ENCODE results near the gene NRXN2.

NRXN2 gene

GRCh38 chr11:64696045-64696444 is 27.0 kb downstream of the NRXN2 start:
- Histone ChIP-seq H3K79me2 (ENCODE audit: insufficient read depth, low read depth) (no peaks in the 10 kb centered on the region), H3K4me1 (ENCODE audit: low read depth, poor library complexity, severe bottlenecking) (no peaks in the 10 kb centered on the region), H3K4me3 (IDR thresholded peaks at IDR 0.05; ENCODE audit: insufficient read depth, low read depth, low read length) (no peak overlapping the region), H3K4me2 (no peak overlapping the region), H3K36me3 (ENCODE audit: insufficient read depth) (no peaks in the 10 kb centered on the region), H3K27ac (no peak overlapping the region), H3K9ac (no peak overlapping the region), H4K20me1 (ENCODE audit: insufficient read depth) (no peaks in the 10 kb centered on the region), H2AFZ (ENCODE audit: low read depth) (no peak overlapping the region), H3K27me3 (ENCODE audit: insufficient read depth, low read depth) (peaks cover 86% of the 10 kb centered on the region)
- no peak for TF ChIP-seq CTCF (conservative IDR thresholded peaks at IDR 0.05; ENCODE audit: low read depth, low read length)

- TF ChIP-seq CTCF (conservative IDR thresholded peaks at IDR 0.05; ENCODE audit: low read depth, low read length): no peak
Measured at GRCh38 chr11:64695548-64695947, 27.4 kb downstream of the NRXN2 start.

GRCh38 chr11:64694821-64695365 is 28.1 kb downstream of the NRXN2 start:
- no peaks in the 10 kb centered on the region for H4K20me1 ChIP-seq (ENCODE audit: insufficient read depth)
- no peak overlapping the region for H3K4me3 ChIP-seq (IDR thresholded peaks at IDR 0.05; ENCODE audit: insufficient read depth, low read depth, low read length)
- H2AFZ ChIP-seq (ENCODE audit: low read depth): no peak overlapping the region
- H3K4me1 ChIP-seq (ENCODE audit: low read depth, poor library complexity, severe bottlenecking): no peaks in the 10 kb centered on the region
- peaks cover 84% of the 10 kb centered on the region for H3K27me3 ChIP-seq (ENCODE audit: insufficient read depth, low read depth)
- TF ChIP-seq CTCF (conservative IDR thresholded peaks at IDR 0.05; ENCODE audit: low read depth, low read length): no peak
- H3K27ac ChIP-seq: no peak overlapping the region
- H3K4me2 ChIP-seq: no peak overlapping the region
- H3K9ac ChIP-seq: no peak overlapping the region
- no peaks in the 10 kb centered on the region for H3K79me2 ChIP-seq (ENCODE audit: insufficient read depth, low read depth)
- no peaks in the 10 kb centered on the region for H3K36me3 ChIP-seq (ENCODE audit: insufficient read depth)

More at GRCh38 chr11:64695548-64695947, 27.4 kb downstream of the NRXN2 start:
- Histone ChIP-seq H3K9ac (no peak overlapping the region), H3K79me2 (ENCODE audit: insufficient read depth, low read depth) (no peaks in the 10 kb centered on the region), H3K36me3 (ENCODE audit: insufficient read depth) (no peaks in the 10 kb centered on the region), H4K20me1 (ENCODE audit: insufficient read depth) (no peaks in the 10 kb centered on the region), H3K27me3 (ENCODE audit: insufficient read depth, low read depth) (peaks cover 86% of the 10 kb centered on the region), H3K4me3 (IDR thresholded peaks at IDR 0.05; ENCODE audit: insufficient read depth, low read depth, low read length) (no peak overlapping the region), H3K27ac (no peak overlapping the region), H3K4me1 (ENCODE audit: low read depth, poor library complexity, severe bottlenecking) (no peaks in the 10 kb centered on the region), H3K4me2 (no peak overlapping the region), H2AFZ (ENCODE audit: low read depth) (no peak overlapping the region)

GRCh38 chr11:64694026-64694755 is 28.8 kb downstream of the NRXN2 start:
- H3K9ac ChIP-seq: no peak overlapping the region
- H3K4me1 ChIP-seq (ENCODE audit: low read depth, poor library complexity, severe bottlenecking): peaks cover 1% of the 10 kb centered on the region
- H4K20me1 ChIP-seq (ENCODE audit: insufficient read depth): no peaks in the 10 kb centered on the region
- peaks cover 79% of the 10 kb centered on the region for H3K27me3 ChIP-seq (ENCODE audit: insufficient read depth, low read depth)
- H3K4me2 ChIP-seq: no peak overlapping the region
- TF ChIP-seq CTCF (conservative IDR thresholded peaks at IDR 0.05; ENCODE audit: low read depth, low read length): no peak
- no peak overlapping the region for H3K4me3 ChIP-seq (IDR thresholded peaks at IDR 0.05; ENCODE audit: insufficient read depth, low read depth, low read length)
- no peaks in the 10 kb centered on the region for H3K79me2 ChIP-seq (ENCODE audit: insufficient read depth, low read depth)
- H3K36me3 ChIP-seq (ENCODE audit: insufficient read depth): no peaks in the 10 kb centered on the region
- H2AFZ ChIP-seq (ENCODE audit: low read depth): no peak overlapping the region
- no peak overlapping the region for H3K27ac ChIP-seq

Measured in KMS-11 (cell line).